GM10847 (cell line): ENCODE data around the gene SLC25A22.

Experiments
- POLR2A ChIP-seq: IDR thresholded peaks from 2 replicates; pipeline ENCODE4 v1.6.1; 2011; ENCODE audit not compliant: insufficient read length; ENCODE audit errors: extremely low read depth

SLC25A22 gene

GRCh38 chr11:794013-794765, 3.9 kb downstream of the SLC25A22 start:
- TF ChIP-seq POLR2A = no peak

GRCh38 chr11:793556-793955, 4.5 kb downstream of the SLC25A22 start:
- no peak for TF ChIP-seq POLR2A

GRCh38 chr11:792873-793272, 5.2 kb downstream of the SLC25A22 start:
- no peak for TF ChIP-seq POLR2A

- no peak for TF ChIP-seq POLR2A
Measured at GRCh38 chr11:792535-792821, 5.6 kb downstream of the SLC25A22 start.

GRCh38 chr11:791658-792534, 6.2 kb downstream of the SLC25A22 start:
- no peak for TF ChIP-seq POLR2A

- no peak for TF ChIP-seq POLR2A
Measured at GRCh38 chr11:790721-791564, 7.1 kb downstream of the SLC25A22 start.

- TF ChIP-seq POLR2A = no peak
Measured at GRCh38 chr11:789943-790342, 8.1 kb downstream of the SLC25A22 start, which contains the start of gene CEND1. CEND1 (minus strand) TSS chr11:790090; CDS start chr11:788576, 1,514 bp downstream.

- TF ChIP-seq POLR2A = no peak
Measured at GRCh38 chr11:788953-789940, 8.8 kb downstream of the SLC25A22 start.

- no peak for TF ChIP-seq POLR2A
Measured at GRCh38 chr11:788009-788640, 10.0 kb downstream of the SLC25A22 start.

GRCh38 chr11:787084-787675, 10.9 kb downstream of the SLC25A22 start:
- no peak for TF ChIP-seq POLR2A

- no peak for TF ChIP-seq POLR2A
Measured at GRCh38 chr11:786235-787083, 11.6 kb downstream of the SLC25A22 start.

GRCh38 chr11:783581-784015, 14.5 kb downstream of the SLC25A22 start:
- TF ChIP-seq POLR2A = no peak
